GM10266 (cell line): ENCODE data around the gene SCN10A.

ENCODE experiments used
- DNase-seq: peaks from one replicate; pipeline ENCODE4 v3.0.0; 2012; ENCODE audit errors: extremely low spot score
- CTCF ChIP-seq: IDR thresholded peaks from 2 replicates; pipeline ENCODE4 v1.5.1; 2012; ENCODE audit warnings: mild to moderate bottlenecking, low read depth; ENCODE audit not compliant: control insufficient read depth, insufficient read depth; ENCODE audit errors: missing control alignments

The SCN10A gene

GRCh38 chr3:38723569-38724391 lies 92.2 kb downstream of the SCN10A start:
- TF ChIP-seq CTCF, result no peak
- no peak for DNase-seq

- no peak for TF ChIP-seq CTCF
- no peak for DNase-seq
These were observed 93.0 kb downstream of the SCN10A start for GRCh38 chr3:38722781-38723568.

GRCh38 chr3:38721207-38721772 lies 94.7 kb downstream of the SCN10A start:
- DNase-seq, result no peak
- no peak for TF ChIP-seq CTCF

- TF ChIP-seq CTCF, result no peak
These were observed 95.6 kb downstream of the SCN10A start for GRCh38 chr3:38720465-38720864.

DNA sequence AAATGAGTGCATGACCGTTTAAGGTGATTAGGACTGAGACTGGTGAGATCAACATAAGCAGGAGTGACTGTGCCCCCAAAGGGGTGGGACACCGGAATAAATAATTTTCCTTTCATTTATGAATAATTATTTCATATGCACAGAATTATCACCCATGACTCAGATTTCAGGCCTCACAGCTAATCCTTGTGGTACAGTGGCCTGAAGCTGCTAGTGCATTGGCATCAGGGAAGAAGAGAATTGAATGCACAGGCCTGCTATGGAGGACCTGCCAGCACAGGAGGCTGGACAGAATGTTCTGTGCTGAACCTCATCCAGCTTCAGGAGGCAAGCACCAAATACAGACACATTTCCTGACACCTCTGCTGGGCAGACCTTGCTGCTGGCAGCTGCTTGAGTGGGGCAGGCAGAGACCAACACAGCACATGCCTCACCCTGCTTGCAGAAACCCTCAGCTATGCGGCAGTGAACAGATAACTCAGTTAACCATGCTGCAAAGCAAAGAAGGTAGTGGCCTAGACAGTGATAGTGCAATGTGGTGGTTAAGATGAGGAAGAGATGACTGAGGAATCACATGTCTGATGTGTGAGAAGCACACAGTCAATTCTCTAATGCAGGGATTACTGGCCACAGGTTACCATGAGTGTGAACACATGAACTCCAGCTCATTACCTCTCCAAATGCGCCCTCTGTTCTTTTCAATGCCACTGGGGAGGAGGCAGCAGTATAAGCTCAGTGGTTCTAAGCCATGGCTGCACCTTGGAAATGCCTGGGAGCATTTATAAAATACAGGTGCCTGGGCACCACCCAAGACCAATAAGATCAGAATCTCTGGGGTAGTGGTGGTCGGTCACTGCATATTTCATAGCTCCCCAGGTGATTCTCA lies 98.4 kb downstream of the SCN10A start:
- no peak for DNase-seq
- TF ChIP-seq CTCF, result no peak

More at GRCh38 chr3:38720465-38720864, 95.6 kb downstream of the SCN10A start:
- no peak for DNase-seq

GRCh38 chr3:38713121-38713520 lies 102.9 kb downstream of the SCN10A start:
- TF ChIP-seq CTCF, result no peak

More at GRCh38 chr3:38713121-38713520, 102.9 kb downstream of the SCN10A start:
- DNase-seq, result no peak
